Nephron (organoid): Measurements from ENCODE around the gene ING3.

Source experiments
- H3K27ac Mint-ChIP-seq, 3 experiments: 2 replicates each; pipeline ENCODE4 v1.8.0; 2020; ENCODE audit warnings: mixed read lengths in 3 of 3, mild to moderate bottlenecking in 2 of 3, moderate library complexity in 1 of 3
- H3K27me3 Mint-ChIP-seq: 2 replicates; pipeline ENCODE4 v1.8.0; 2021; ENCODE audit warnings: low read depth, mild to moderate bottlenecking, moderate library complexity, mixed read lengths
- H3K36me3 Mint-ChIP-seq: 2 replicates; pipeline ENCODE4 v1.8.0; 2020; ENCODE audit warnings: low read depth, mixed read lengths
- H3K4me1 Mint-ChIP-seq: 2 replicates; pipeline ENCODE4 v1.8.0; 2020; ENCODE audit warnings: mixed read lengths
- H3K4me3 Mint-ChIP-seq, 3 experiments: 2 replicates each; pipeline ENCODE4 v1.8.0; 2020; ENCODE audit warnings: mild to moderate bottlenecking in 3 of 3, mixed read lengths in 3 of 3, moderate library complexity in 2 of 3
- H3K9me3 Mint-ChIP-seq: 2 replicates; pipeline ENCODE4 v1.8.0; 2020; ENCODE audit warnings: mixed read lengths
- CTCF ChIP-seq, 3 experiments: fragments of 200-600 bp; sonication (generic); IDR thresholded peaks; one replicate each; pipeline ENCODE4 v1.5.0; 2021; ENCODE audit warnings: antibody characterized with exemption in 3 of 3; ENCODE audit not compliant: unreplicated experiment in 3 of 3

Gene ING3

GRCh38 chr7:120942861-120943260, 7.7 kb upstream of the ING3 start:
- no peaks in the 10 kb centered on the region for H3K36me3 Mint-ChIP-seq
- H3K4me3 Mint-ChIP-seq, result no peak overlapping the region
- no peaks in the 10 kb centered on the region for H3K9me3 Mint-ChIP-seq
- H3K27me3 Mint-ChIP-seq, result no peaks in the 10 kb centered on the region
- H3K27ac Mint-ChIP-seq, result no peak overlapping the region
- H3K4me1 Mint-ChIP-seq, result peaks cover 4% of the 10 kb centered on the region
- no peak for TF ChIP-seq CTCF (IDR thresholded peaks at IDR 0.05; ENCODE audit: unreplicated experiment in 3 of 3)

GRCh38 chr7:120944826-120945562, 5.6 kb upstream of the ING3 start:
- TF ChIP-seq CTCF (IDR thresholded peaks at IDR 0.05; ENCODE audit: unreplicated experiment in 3 of 3), result no peak
- Mint-ChIP-seq H3K36me3 (no peaks in the 10 kb centered on the region), H3K27ac (peak overlapping the region in 2 of 3 experiments; percentile 38 to 43), H3K4me1 (peaks cover 16% of the 10 kb centered on the region), H3K4me3 (no peak overlapping the region), H3K9me3 (no peaks in the 10 kb centered on the region), H3K27me3 (no peaks in the 10 kb centered on the region)

- Mint-ChIP-seq H3K36me3 (peaks cover 6% of the 10 kb centered on the region), H3K9me3 (no peaks in the 10 kb centered on the region), H3K27ac (no peak overlapping the region), H3K4me1 (peaks cover 27% of the 10 kb centered on the region), H3K4me3 (peak overlapping the region; percentile 66 to 73 (median 67)), H3K27me3 (no peaks in the 10 kb centered on the region)
- no peak for TF ChIP-seq CTCF (IDR thresholded peaks at IDR 0.05; ENCODE audit: unreplicated experiment in 3 of 3)
Measured at GRCh38 chr7:120947980-120948379, 2.6 kb upstream of the ING3 start.

- Mint-ChIP-seq H3K36me3 (peaks cover 10% of the 10 kb centered on the region), H3K4me1 (peaks cover 23% of the 10 kb centered on the region), H3K9me3 (no peaks in the 10 kb centered on the region), H3K27ac (peak overlapping the region; percentile 71 to 99 (median 98)), H3K27me3 (no peaks in the 10 kb centered on the region), H3K4me3 (peak overlapping the region; percentile 92 to 98 (median 95))
- no peak for TF ChIP-seq CTCF (IDR thresholded peaks at IDR 0.05; ENCODE audit: unreplicated experiment in 3 of 3)
Measured at GRCh38 chr7:120949393-120949911, 1.1 kb upstream of the ING3 start.

GRCh38 chr7:120949998-120950538, 509 bp upstream of the ING3 start:
- no peak for TF ChIP-seq CTCF (IDR thresholded peaks at IDR 0.05; ENCODE audit: unreplicated experiment in 3 of 3)
- Mint-ChIP-seq H3K27ac (peak overlapping the region; percentile 97 to 99 (median 98)), H3K4me1 (peaks cover 23% of the 10 kb centered on the region), H3K9me3 (no peaks in the 10 kb centered on the region), H3K4me3 (peak overlapping the region; percentile 92 to 98 (median 95)), H3K27me3 (no peaks in the 10 kb centered on the region), H3K36me3 (peaks cover 13% of the 10 kb centered on the region)
